ENCODE results near the gene TEX264.

Gene TEX264

DNA sequence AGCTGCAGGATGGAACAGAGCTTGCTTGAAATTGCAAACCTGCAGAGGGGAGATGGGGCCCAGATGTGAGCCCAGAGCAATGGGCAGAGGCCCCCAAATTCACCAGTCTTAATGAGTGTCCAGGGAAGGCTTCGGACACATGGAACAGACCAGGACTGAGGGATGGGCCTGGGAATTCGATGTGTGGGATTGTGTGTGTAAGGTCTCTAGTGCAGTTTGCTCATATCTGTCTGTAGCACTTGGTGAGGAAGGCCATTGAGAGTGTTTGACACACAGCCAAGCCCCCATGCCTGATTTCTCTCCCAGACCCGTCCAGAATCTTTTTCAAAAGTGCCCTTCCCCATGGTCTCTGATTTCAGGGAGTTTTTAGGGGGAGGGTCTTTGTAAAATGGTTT, 17.2 kb downstream of the TEX264 start:
- Histone ChIP-seq H3K27ac (ENCODE audit: extremely low read depth, low read depth, low read length) (no peak overlapping the region), H3K36me3 (ENCODE audit: control insufficient read depth in 2 of 2, insufficient read depth in 1 of 2, low read length in 2 of 2) (peaks cover 0 to 93% of the 10 kb centered on the region in 2 experiments; a peak in 2 of 3 replicates), H3K4me3 (ENCODE audit: low read depth, low read length) (no peak overlapping the region), H3K4me1 (ENCODE audit: control insufficient read depth, insufficient read depth, low read length) (no peaks in the 10 kb centered on the region), H3K9me3 (ENCODE audit: control insufficient read depth, insufficient read depth, low read depth, low read length) (no peaks in the 10 kb centered on the region)
- TF ChIP-seq ZNF623 (tag by site-specific recombination; IDR thresholded peaks at IDR 0.05): no peak
- TF ChIP-seq, protein P1, sequence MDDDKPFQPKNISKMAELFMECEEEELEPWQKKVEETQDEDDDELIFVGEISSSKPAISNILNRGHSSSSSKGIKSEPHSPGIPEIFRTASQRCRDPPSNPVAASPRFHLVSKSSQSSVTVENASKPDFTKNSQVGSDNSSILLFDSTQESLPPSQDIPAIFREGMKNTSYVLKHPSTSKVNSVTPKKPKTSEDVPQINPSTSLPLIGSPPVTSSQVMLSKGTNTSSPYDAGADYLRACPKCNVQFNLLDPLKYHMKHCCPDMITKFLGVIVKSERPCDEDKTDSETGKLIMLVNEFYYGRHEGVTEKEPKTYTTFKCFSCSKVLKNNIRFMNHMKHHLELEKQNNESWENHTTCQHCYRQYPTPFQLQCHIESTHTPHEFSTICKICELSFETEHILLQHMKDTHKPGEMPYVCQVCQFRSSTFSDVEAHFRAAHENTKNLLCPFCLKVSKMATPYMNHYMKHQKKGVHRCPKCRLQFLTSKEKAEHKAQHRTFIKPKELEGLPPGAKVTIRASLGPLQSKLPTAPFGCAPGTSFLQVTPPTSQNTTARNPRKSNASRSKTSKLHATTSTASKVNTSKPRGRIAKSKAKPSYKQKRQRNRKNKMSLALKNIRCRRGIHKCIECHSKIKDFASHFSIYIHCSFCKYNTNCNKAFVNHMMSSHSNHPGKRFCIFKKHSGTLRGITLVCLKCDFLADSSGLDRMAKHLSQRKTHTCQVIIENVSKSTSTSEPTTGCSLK (tag by site-specific recombination; IDR thresholded peaks at IDR 0.05): no peak
- ChIA-PET CTCF (interaction anchor here (0.6 kb wide), 1 partner anchor 253 kb away, joined by 3 read pairs; no protein-coding TSS in a partner anchor), POLR2A (no interaction called here)

- Histone ChIP-seq H3K4me1 (ENCODE audit: control insufficient read depth, insufficient read depth, low read length) (no peaks in the 10 kb centered on the region), H3K4me3 (ENCODE audit: low read depth, low read length) (no peak overlapping the region), H3K27ac (ENCODE audit: extremely low read depth, low read depth, low read length) (no peak overlapping the region), H3K36me3 (ENCODE audit: control insufficient read depth in 2 of 2, insufficient read depth in 1 of 2, low read length in 2 of 2) (peaks cover 0 to 85% of the 10 kb centered on the region in 2 experiments; a peak in 2 of 3 replicates), H3K9me3 (ENCODE audit: control insufficient read depth, insufficient read depth, low read depth, low read length) (no peaks in the 10 kb centered on the region)
- TF ChIP-seq ZSCAN16 (tag by site-specific recombination; IDR thresholded peaks at IDR 0.05) (no peak), ZNF423 (tag by site-specific recombination; IDR thresholded peaks at IDR 0.05) (no peak), ZNF132 (tag by site-specific recombination; IDR thresholded peaks at IDR 0.05; ENCODE audit: borderline replicate concordance) (no peak), ZNF626 (tag by site-specific recombination; IDR thresholded peaks at IDR 0.05) (no peak)
- TF ChIP-seq, protein P2, sequence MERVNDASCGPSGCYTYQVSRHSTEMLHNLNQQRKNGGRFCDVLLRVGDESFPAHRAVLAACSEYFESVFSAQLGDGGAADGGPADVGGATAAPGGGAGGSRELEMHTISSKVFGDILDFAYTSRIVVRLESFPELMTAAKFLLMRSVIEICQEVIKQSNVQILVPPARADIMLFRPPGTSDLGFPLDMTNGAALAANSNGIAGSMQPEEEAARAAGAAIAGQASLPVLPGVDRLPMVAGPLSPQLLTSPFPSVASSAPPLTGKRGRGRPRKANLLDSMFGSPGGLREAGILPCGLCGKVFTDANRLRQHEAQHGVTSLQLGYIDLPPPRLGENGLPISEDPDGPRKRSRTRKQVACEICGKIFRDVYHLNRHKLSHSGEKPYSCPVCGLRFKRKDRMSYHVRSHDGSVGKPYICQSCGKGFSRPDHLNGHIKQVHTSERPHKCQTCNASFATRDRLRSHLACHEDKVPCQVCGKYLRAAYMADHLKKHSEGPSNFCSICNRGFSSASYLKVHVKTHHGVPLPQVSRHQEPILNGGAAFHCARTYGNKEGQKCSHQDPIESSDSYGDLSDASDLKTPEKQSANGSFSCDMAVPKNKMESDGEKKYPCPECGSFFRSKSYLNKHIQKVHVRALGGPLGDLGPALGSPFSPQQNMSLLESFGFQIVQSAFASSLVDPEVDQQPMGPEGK (tag by site-specific recombination; IDR thresholded peaks at IDR 0.05): no peak
- POLR2A ChIA-PET: no interaction called here
- CTCF ChIA-PET: interaction anchor here (0.5 to 1.1 kb wide), 3 partner anchors 9 to 1813 kb away, joined by 3 to 5 read pairs (median 3); no protein-coding TSS in a partner anchor
Measured at GRCh38 chr3:51691021-51691420, 20.0 kb downstream of the TEX264 start.

DNA sequence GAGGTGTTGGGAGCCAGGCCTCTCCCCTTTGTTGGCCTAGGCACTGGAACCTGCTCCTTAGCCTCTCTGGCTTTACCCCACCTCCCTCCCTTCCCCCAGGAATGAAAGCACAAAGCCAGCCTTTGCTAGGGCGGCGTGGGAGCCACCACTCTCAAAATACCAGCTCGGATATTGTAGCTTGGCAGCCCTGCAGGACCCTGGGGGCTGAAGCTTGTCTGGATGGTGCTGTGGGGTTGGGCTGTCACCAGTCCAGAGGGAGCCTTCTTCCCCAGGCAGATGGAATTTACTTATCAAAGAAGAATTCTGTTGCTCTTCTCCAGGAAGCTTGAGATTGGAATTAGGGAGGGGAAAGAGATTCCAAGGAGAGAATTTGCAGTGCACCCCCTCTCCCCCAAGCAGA, 20.9 kb downstream of the TEX264 start:
- POLR2A ChIA-PET: no interaction called here
- Histone ChIP-seq H3K4me3 (ENCODE audit: low read depth, low read length) (no peak overlapping the region), H3K4me1 (ENCODE audit: control insufficient read depth, insufficient read depth, low read length) (no peaks in the 10 kb centered on the region), H3K27ac (ENCODE audit: extremely low read depth, low read depth, low read length) (no peak overlapping the region), H3K36me3 (ENCODE audit: control insufficient read depth in 2 of 2, insufficient read depth in 1 of 2, low read length in 2 of 2) (peaks cover 0 to 85% of the 10 kb centered on the region in 2 experiments; a peak in 1 of 3 replicates), H3K9me3 (ENCODE audit: control insufficient read depth, insufficient read depth, low read depth, low read length) (no peaks in the 10 kb centered on the region)
- CTCF ChIA-PET: interaction anchor here (1.0 to 1.2 kb wide), 2 partner anchors 9 to 12 kb away, joined by 3 read pairs; no protein-coding TSS in a partner anchor
- TF ChIP-seq YY1 (tag by site-specific recombination; IDR thresholded peaks at IDR 0.05) (no peak), IKZF3 (tag by site-specific recombination; IDR thresholded peaks at IDR 0.05) (no peak), HOXD13 (CRISPR knock-in tag; IDR thresholded peaks at IDR 0.05; ENCODE audit: borderline replicate concordance) (no peak), ZSCAN18 (tag by site-specific recombination; IDR thresholded peaks at IDR 0.05) (no peak), SP3 (tag by site-specific recombination; IDR thresholded peaks at IDR 0.05) (no peak), GFI1B (tag by site-specific recombination; IDR thresholded peaks at IDR 0.05) (no peak), SCRT1 (tag by site-specific recombination; IDR thresholded peaks at IDR 0.05; ENCODE audit: borderline replicate concordance) (no peak), ZIC2 (tag by site-specific recombination; IDR thresholded peaks at IDR 0.05) (no peak), ZNF335 (tag by site-specific recombination; conservative IDR thresholded peaks at IDR 0.05) (no peak), SETDB1 (IDR thresholded peaks at IDR 0.05; ENCODE audit: insufficient read length, low read length) (no peak), ZNF23 (tag by site-specific recombination; IDR thresholded peaks at IDR 0.05; ENCODE audit: borderline replicate concordance) (no peak), KLF16 (tag by site-specific recombination; IDR thresholded peaks at IDR 0.05) (no peak), ZNF561 (tag by site-specific recombination; IDR thresholded peaks at IDR 0.05; ENCODE audit: borderline replicate concordance) (no peak), WT1 (tag by site-specific recombination; IDR thresholded peaks at IDR 0.05) (no peak), ZNF292 (tag by site-specific recombination; IDR thresholded peaks at IDR 0.05; ENCODE audit: borderline replicate concordance, low read depth) (no peak)
- TF ChIP-seq, protein P3, sequence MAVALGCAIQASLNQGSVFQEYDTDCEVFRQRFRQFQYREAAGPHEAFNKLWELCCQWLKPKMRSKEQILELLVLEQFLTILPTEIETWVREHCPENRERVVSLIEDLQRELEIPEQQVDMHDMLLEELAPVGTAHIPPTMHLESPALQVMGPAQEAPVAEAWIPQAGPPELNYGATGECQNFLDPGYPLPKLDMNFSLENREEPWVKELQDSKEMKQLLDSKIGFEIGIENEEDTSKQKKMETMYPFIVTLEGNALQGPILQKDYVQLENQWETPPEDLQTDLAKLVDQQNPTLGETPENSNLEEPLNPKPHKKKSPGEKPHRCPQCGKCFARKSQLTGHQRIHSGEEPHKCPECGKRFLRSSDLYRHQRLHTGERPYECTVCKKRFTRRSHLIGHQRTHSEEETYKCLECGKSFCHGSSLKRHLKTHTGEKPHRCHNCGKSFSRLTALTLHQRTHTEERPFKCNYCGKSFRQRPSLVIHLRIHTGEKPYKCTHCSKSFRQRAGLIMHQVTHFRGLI (tag by site-specific recombination; IDR thresholded peaks at IDR 0.05): no peak
- TF ChIP-seq, protein P4, sequence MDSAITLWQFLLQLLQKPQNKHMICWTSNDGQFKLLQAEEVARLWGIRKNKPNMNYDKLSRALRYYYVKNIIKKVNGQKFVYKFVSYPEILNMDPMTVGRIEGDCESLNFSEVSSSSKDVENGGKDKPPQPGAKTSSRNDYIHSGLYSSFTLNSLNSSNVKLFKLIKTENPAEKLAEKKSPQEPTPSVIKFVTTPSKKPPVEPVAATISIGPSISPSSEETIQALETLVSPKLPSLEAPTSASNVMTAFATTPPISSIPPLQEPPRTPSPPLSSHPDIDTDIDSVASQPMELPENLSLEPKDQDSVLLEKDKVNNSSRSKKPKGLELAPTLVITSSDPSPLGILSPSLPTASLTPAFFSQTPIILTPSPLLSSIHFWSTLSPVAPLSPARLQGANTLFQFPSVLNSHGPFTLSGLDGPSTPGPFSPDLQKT (IDR thresholded peaks at IDR 0.05; ENCODE audit: borderline replicate concordance, low read depth, low read length): no peak
